Natural killer cell (primary cell): Measurements from ENCODE around the gene MYO15B. TPM values are rescaled to one million over a fixed set of nuclear protein-coding genes. Genes with fewer than 3 reads are reported as not detected.

Experiments
- ATAC-seq, 3 donors: fragments of 150-1000 bp in 2 of 3; fragments of 200-7000 bp in 1 of 3; cut with Tn5 transposase; 1 replicate in 1 of 3; 2 replicates in 2 of 3; pipeline ENCODE4 v1.10.0; 2021; ENCODE audit warnings: mild to moderate bottlenecking in 2 of 3, moderate library complexity in 2 of 3
- DNase-seq, 2 donors: peaks; one replicate each; pipeline versions ENCODE4 v3.0.0 to v3.0.0-alpha.2; 2013 to 2021; ENCODE audit warnings: mixed read lengths in 1 of 2
- H3K27ac ChIP-seq: one replicate; pipeline ENCODE4 v1.5.1; 2013; ENCODE audit warnings: mild to moderate bottlenecking, low read length
- H3K27me3 ChIP-seq: one replicate; pipeline ENCODE4 v1.6.1; 2013; ENCODE audit warnings: low read length; ENCODE audit not compliant: control insufficient read depth, insufficient read depth
- H3K36me3 ChIP-seq: one replicate; pipeline ENCODE4 v1.6.1; 2013; ENCODE audit warnings: low read length; ENCODE audit not compliant: control insufficient read depth, insufficient read depth
- H3K4me1 ChIP-seq: one replicate; pipeline ENCODE4 v1.6.1; 2013; ENCODE audit warnings: low read length; ENCODE audit not compliant: control insufficient read depth, insufficient read depth
- H3K4me3 ChIP-seq: one replicate; pipeline ENCODE4 v1.5.1; 2013; ENCODE audit warnings: low read length
- H3K9me3 ChIP-seq: one replicate; pipeline ENCODE4 v1.6.1; 2013; ENCODE audit warnings: low read length; ENCODE audit not compliant: control insufficient read depth, insufficient read depth
- H3K27ac Mint-ChIP-seq, 2 donors: one replicate each; pipeline ENCODE4 v1.8.0; 2022; ENCODE audit warnings: mild to moderate bottlenecking in 2 of 2, mixed read lengths in 2 of 2, moderate library complexity in 1 of 2
- H3K27me3 Mint-ChIP-seq, 2 donors: one replicate each; pipeline ENCODE4 v1.8.0; 2022; ENCODE audit warnings: low read depth in 2 of 2, mixed read lengths in 2 of 2
- H3K36me3 Mint-ChIP-seq: one replicate; pipeline ENCODE4 v1.8.0; 2022; ENCODE audit warnings: mixed read lengths
- H3K4me1 Mint-ChIP-seq, 2 donors: one replicate each; pipeline ENCODE4 v1.8.0; 2022; ENCODE audit warnings: mixed read lengths in 2 of 2
- H3K4me3 Mint-ChIP-seq: one replicate; pipeline ENCODE4 v1.8.0; 2022; ENCODE audit warnings: mild to moderate bottlenecking, moderate library complexity, mixed read lengths
- H3K9me3 Mint-ChIP-seq, 2 donors: one replicate each; pipeline ENCODE4 v1.8.0; 2022; ENCODE audit warnings: mixed read lengths in 2 of 2
- WGBS: methylation state at CpG from one replicate; pipeline ENCODE4 v1.1.7; 2013; ENCODE audit warnings: missing lambda C conversion rate; ENCODE audit not compliant: insufficient coverage; 5-methylcytosine and 5-hydroxymethylcytosine counted together
- intact Hi-C: fragments of 100-400 bp; cut with micrococcal nuclease; formaldehyde crosslinking; loops from one replicate; pipeline ENCODE4 v1.14.2; 2022
- total RNA-seq, 4 donors: library from RNA; stranded (reverse); fragments of 120-200 nt in 1 of 4; gene quantifications; one replicate each; pipeline versions ENCODE4 v1.2.3 to v1.2.4, GENCODE V29; 2013 to 2022
- TF ChIP-seq, protein P1 (sequence below): fragments of 200-600 bp; IDR thresholded peaks from one replicate; pipeline ENCODE4 v1.8.0; 2022; ENCODE audit warnings: antibody characterized with exemption

Gene MYO15B
- total RNA-seq, 3 donors from 2014 or later (not counting 1 experiment from before 2014, with no cell fraction given): 336 to 372 (median 339) TPM

DNA sequence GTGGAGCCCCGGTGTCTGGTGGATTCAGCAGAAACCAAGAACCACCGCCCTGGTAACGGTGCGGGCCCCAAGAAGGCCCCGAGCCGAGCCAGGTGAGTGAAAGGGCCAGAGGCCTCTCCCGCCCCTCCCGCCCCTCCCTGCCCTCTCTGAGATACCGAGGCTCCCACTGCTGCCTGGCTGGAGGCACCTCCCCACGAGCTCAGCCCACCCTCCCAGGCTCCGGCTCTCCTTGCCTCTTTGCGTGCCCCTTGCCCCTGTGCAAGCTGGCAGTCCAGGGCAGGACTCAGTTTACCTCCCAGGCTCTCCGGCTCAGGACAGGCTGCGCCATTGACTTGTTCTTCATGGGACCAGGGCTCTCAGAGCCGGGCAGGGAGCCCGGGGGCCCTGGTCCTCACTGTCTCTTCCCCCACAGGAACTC lies 14.1 kb upstream of the MYO15B start:
- WGBS: 96% methylated on average over 16 of the region's 16 CpGs
- no peak overlapping the region for H3K4me3 ChIP-seq

DNA sequence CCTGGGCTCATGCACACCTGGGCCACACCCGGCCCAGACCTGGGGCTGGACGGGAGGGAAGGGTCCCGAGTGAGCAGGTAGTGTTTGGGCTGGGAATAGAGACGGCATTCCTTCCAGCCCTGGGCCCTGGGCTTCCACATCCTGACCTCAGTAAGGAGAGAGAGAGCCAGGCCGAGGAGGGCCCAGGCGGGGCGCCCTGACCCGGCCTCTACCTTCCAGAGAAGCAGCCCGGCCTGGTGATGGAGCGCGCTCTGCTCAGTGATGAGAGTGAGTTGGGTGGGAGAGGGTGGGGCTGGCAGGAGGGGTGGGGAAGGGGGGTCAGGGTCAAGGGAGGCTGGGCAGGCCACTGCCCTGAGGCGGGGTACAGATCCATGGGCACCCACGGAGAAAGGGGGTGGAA lies 13.6 kb upstream of the MYO15B start:
- Mint-ChIP-seq H3K4me3 (no peak overlapping the region), H3K4me1 (no peaks in the 10 kb centered on the region), H3K9me3 (no peaks in the 10 kb centered on the region), H3K27me3 (no peaks in the 10 kb centered on the region), H3K36me3 (no peaks in the 10 kb centered on the region), H3K27ac (no peak overlapping the region)
- TF ChIP-seq, protein P1, sequence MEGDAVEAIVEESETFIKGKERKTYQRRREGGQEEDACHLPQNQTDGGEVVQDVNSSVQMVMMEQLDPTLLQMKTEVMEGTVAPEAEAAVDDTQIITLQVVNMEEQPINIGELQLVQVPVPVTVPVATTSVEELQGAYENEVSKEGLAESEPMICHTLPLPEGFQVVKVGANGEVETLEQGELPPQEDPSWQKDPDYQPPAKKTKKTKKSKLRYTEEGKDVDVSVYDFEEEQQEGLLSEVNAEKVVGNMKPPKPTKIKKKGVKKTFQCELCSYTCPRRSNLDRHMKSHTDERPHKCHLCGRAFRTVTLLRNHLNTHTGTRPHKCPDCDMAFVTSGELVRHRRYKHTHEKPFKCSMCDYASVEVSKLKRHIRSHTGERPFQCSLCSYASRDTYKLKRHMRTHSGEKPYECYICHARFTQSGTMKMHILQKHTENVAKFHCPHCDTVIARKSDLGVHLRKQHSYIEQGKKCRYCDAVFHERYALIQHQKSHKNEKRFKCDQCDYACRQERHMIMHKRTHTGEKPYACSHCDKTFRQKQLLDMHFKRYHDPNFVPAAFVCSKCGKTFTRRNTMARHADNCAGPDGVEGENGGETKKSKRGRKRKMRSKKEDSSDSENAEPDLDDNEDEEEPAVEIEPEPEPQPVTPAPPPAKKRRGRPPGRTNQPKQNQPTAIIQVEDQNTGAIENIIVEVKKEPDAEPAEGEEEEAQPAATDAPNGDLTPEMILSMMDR: no peak
- Histone ChIP-seq H3K9me3 (no peaks in the 10 kb centered on the region), H3K27me3 (no peaks in the 10 kb centered on the region), H3K27ac (no peak overlapping the region), H3K4me3 (no peak overlapping the region), H3K36me3 (peaks cover 33% of the 10 kb centered on the region), H3K4me1 (peaks cover 16% of the 10 kb centered on the region)
- intact Hi-C loops: no loop called here
- DNase-seq: no peak
- WGBS: 95% methylated on average over 13 of the region's 13 CpGs
- no peak for ATAC-seq

More for the DNA sequence above, 14.1 kb upstream of the MYO15B start:
- H3K27me3 ChIP-seq: no peaks in the 10 kb centered on the region
- H3K4me3 Mint-ChIP-seq: no peak overlapping the region
- H3K9me3 ChIP-seq: no peaks in the 10 kb centered on the region
- no peaks in the 10 kb centered on the region for H3K9me3 Mint-ChIP-seq
- ATAC-seq (no peak), DNase-seq (no peak)
- peaks cover 16% of the 10 kb centered on the region for H3K4me1 ChIP-seq
- no peaks in the 10 kb centered on the region for H3K27me3 Mint-ChIP-seq
- TF ChIP-seq, protein P1: no peak
- no peak overlapping the region for H3K27ac Mint-ChIP-seq
- no peaks in the 10 kb centered on the region for H3K36me3 Mint-ChIP-seq
- intact Hi-C loops: no loop called here
- no peaks in the 10 kb centered on the region for H3K4me1 Mint-ChIP-seq
- no peak overlapping the region for H3K27ac ChIP-seq
- H3K36me3 ChIP-seq: peaks cover 35% of the 10 kb centered on the region

DNA sequence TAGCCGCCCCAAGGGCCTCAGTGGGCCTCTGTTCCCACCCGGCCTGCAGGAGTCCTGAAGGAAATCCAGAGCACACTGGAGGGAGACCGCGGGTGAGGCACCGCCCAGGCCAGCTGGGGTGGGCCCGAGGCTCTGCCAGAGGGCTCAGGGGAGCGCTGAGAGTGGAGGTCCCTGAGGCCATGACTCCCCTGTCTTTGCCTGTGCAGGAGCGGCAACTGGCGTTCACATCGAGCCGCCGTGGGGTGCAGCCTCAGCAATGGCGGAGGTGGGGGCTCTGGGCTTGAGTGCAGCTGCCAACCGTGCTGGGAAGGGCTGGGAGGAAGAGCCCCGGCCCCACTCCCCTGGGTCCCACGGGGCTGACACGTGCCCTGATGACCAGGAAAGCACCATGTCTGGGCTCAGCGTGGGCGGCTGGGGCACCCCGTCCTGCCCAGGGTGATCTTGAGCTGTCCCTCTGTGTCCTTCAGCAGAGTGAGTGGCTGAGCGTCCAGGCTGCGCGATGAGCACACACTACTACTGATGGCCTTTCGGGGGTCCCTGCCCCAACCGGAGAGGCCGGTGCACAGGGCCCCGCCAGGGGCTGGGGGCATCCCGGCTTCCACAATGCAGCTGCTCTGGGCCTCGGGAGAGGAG lies 13.1 kb upstream of the MYO15B start:
- intact Hi-C loops: no loop called here
- Histone ChIP-seq H3K4me3 (no peak overlapping the region), H3K9me3 (no peaks in the 10 kb centered on the region), H3K27me3 (no peaks in the 10 kb centered on the region), H3K36me3 (peaks cover 30% of the 10 kb centered on the region), H3K4me1 (peaks cover 16% of the 10 kb centered on the region), H3K27ac (no peak overlapping the region)
- Mint-ChIP-seq H3K36me3 (no peaks in the 10 kb centered on the region), H3K4me3 (no peak overlapping the region), H3K27ac (no peak overlapping the region), H3K9me3 (no peaks in the 10 kb centered on the region), H3K27me3 (no peaks in the 10 kb centered on the region), H3K4me1 (no peaks in the 10 kb centered on the region)
- WGBS: 93% methylated on average over 29 of the region's 29 CpGs
- TF ChIP-seq, protein P1: no peak
- ATAC-seq: no peak
- no peak for DNase-seq

GRCh38 chr17:75575197-75575596 lies 12.4 kb upstream of the MYO15B start:
- no peaks in the 10 kb centered on the region for H3K4me1 Mint-ChIP-seq
- WGBS: 94% methylated on average over 10 of the region's 10 CpGs
- no peak for ATAC-seq
- no peaks in the 10 kb centered on the region for H3K27me3 Mint-ChIP-seq
- Histone ChIP-seq H3K27me3 (no peaks in the 10 kb centered on the region), H3K36me3 (peaks cover 27% of the 10 kb centered on the region), H3K9me3 (no peaks in the 10 kb centered on the region), H3K4me1 (peaks cover 15% of the 10 kb centered on the region), H3K4me3 (no peak overlapping the region), H3K27ac (no peak overlapping the region)
- H3K27ac Mint-ChIP-seq: no peak overlapping the region
- H3K4me3 Mint-ChIP-seq: no peak overlapping the region
- H3K9me3 Mint-ChIP-seq: no peaks in the 10 kb centered on the region
- DNase-seq: no peak
- no peaks in the 10 kb centered on the region for H3K36me3 Mint-ChIP-seq
- intact Hi-C loops: no loop called here
- TF ChIP-seq, protein P1: no peak
